GM18870 (cell line): ENCODE results near the gene FKBP10.
"Not testable (repeated sequence)": the region's sequence is repeated elsewhere in the genome, so short reads cannot be mapped to it uniquely, and the experiment has no call there.

ENCODE experiments used
- ATAC-seq: cut with Tn5 transposase; IDR thresholded peaks from one replicate; pipeline ENCODE4 v1.9.1; 2021; ENCODE audit warnings: moderate library complexity; ENCODE audit not compliant: unreplicated experiment

FKBP10 gene

GRCh38 chr17:41806685-41807445 lies 5.9 kb upstream of the FKBP10 start:
- ATAC-seq = no peak

GRCh38 chr17:41810659-41811548 lies 1.9 kb upstream of the FKBP10 start:
- no peak for ATAC-seq

GRCh38 chr17:41811549-41812380 lies 1.0 kb upstream of the FKBP10 start, which contains the start of gene P3H4:
TSS of gene P3H4 (minus strand) at chr17:41811949. CDS start at chr17:41811915, 34 bp downstream.
- no peak for ATAC-seq

DNA sequence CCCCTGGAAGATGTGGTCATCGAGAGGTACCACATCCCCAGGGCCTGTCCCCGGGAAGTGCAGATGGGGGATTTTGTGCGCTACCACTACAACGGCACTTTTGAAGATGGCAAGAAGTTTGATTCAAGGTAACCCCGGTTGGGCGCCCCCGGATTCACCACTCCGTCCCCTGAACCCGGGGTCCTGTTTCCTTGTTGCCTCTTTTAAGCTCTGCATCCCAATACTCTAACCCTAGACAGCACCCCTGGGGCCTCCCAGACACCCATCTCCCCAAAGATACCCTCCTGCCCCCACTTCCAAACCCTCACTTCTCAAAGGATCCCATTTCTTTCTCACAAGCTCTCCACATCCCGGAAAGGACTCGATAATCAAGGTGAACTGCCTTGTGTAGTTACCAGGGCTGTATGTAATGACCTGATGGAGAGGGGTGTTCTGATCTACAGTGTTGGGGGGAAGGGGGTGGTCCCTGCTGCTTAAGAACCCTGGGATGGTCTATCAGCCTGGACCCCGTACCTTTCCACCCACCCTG lies 412 bp downstream of the FKBP10 start:
- ATAC-seq = no peak

GRCh38 chr17:41813699-41814124 lies 908 bp downstream of the FKBP10 start:
- ATAC-seq = no peak

DNA sequence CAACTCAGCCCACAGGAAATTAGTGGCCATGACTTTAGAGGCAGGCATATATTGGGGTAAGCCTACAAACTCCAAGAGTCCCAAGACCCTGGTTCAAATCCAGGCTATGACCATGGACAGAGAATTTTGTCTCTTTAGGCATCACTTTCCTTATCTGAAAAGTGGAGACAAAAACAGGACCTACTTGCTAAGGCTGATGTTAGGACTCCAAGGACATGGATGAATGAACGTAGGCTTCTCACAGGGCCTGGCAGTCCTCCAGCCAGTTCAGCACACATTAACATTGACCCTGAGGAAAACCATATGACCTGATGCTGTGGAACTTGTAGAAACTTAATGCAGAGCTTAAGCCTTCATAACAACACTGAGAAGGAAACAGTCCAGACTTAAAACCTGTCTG lies 1.4 kb downstream of the FKBP10 start:
- ATAC-seq = no peak

- ATAC-seq = no peak
Observed at GRCh38 chr17:41816637-41817320, 4.0 kb downstream of the FKBP10 start.

DNA sequence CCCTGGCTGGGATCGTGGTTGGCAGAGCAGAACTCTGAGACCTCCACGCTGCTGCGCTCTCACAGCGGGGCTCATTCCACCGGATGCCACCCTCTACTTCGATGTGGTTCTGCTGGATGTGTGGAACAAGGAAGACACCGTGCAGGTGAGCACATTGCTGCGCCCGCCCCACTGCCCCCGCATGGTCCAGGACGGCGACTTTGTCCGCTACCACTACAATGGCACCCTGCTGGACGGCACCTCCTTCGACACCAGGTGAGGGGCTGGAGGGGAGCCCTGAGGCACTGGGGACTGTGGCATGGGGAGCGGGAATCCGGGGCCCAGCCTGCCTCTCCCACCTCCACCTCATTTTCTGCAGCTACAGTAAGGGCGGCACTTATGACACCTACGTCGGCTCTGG lies 5.2 kb downstream of the FKBP10 start:
- ATAC-seq = no peak

GRCh38 chr17:41821776-41822175 lies 9.0 kb downstream of the FKBP10 start:
- ATAC-seq = no peak

- no peak for ATAC-seq
Observed at GRCh38 chr17:41822216-41823140, 9.7 kb downstream of the FKBP10 start.

DNA sequence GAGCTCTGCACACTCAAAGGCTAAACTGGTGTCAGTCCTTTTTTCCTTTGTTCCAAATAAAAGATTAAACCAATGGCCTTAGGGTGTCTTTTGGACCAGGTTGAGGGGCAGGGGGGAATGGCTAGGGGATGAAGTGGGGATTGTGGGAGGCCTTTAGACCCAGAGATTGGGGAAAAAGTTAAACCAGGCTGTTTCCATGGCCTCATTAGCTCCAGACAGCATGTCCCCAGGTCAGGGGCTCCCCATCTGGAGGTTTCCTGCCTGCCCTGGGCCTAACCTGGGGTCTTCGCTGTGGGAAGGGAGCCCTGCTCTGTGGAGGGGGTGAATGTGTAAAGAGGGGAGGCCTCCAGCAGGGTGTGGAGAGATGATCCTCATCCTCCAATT lies 10.3 kb downstream of the FKBP10 start:
- ATAC-seq = no peak

DNA sequence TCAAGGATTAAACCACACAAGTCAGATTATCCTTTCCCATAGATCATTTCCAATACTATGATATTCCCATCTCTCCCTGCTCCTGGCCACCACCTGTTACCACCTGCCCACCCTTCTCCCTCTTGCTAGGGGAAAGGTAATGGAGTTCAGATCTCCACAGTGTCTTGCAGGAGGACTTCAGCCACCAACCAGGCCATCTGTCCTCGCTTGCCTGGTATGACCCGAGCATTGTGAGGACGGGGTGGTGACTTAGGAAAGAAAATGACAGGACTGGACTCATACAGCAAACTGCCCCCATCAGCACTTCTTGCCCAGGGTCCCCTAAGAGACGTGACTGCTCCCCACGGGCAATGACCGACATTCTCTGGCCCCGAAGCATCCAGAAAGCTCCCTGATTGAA lies 10.8 kb downstream of the FKBP10 start:
- no peak for ATAC-seq

DNA sequence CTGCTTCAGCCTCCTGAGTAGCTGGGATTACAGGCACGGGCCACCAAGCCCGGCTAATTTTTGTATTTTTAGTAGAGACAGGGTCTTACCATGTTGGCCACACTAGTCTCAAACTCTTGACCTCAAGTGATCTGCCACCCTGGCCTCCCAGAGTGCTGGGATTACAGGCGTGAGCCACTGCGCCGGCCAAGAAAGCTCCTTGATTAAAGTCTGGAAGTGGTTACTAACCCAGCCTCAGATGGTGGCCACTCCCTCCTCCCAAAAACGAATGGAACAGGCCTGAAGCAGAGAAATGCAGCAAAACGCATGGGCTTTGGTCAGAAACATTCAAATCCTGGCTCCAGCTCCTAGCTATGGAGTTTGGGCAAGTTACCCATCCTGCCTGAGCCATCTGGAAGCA lies 11.3 kb downstream of the FKBP10 start:
- ATAC-seq = no peak

- ATAC-seq = no peak
Observed at GRCh38 chr17:41825175-41825845, 12.5 kb downstream of the FKBP10 start.

DNA sequence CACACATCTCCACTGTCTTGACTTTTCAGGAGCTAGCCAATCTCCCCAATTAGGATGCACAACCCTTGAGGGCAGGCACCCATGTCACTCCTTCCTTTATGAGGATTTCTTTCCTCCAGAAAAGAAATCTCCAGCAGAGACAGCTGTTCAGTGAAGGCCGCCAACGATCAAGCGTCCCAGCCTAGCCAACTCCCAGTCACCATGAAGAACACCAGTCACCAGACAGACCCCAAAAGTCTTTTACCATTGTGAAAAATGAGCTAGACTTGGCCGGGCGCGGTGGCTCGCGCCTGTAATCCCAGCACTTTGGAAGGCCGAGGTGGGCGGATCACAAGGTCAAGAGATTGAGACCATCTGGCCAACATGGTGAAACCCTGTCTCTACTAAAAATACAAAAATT lies 17.2 kb downstream of the FKBP10 start:
- ATAC-seq = not testable (repeated sequence)

- no peak for ATAC-seq
Observed at GRCh38 chr17:41835214-41835799, 22.5 kb downstream of the FKBP10 start.

GRCh38 chr17:41835800-41836549 lies 23.2 kb downstream of the FKBP10 start, which contains the start of gene NT5C3B:
TSS of gene NT5C3B (minus strand) at chr17:41836232. CDS start at chr17:41836193, 39 bp downstream.
- ATAC-seq = no peak
